HL-60 (cell line): ENCODE results near the gene ZNF492.

Experiments used
- DNase-seq, 2 experiments: peaks; one replicate each; pipeline ENCODE4 v3.0.0-alpha.2; 2010 to 2020; ENCODE audit warnings: low read depth in 1 of 2, low spot score in 1 of 2
- H3K27ac ChIP-seq: fragments of 250-450 bp; sonication (Bioruptor Pico); replicated peaks from 2 replicates; pipeline ENCODE4 v1.5.1; 2020; ENCODE audit warnings: mild to moderate bottlenecking, moderate library complexity
- H3K27me3 ChIP-seq: fragments of 250-450 bp; sonication (Bioruptor Pico); 2 replicates; pipeline ENCODE4 v1.5.1; 2021; ENCODE audit warnings: mild to moderate bottlenecking, moderate library complexity; ENCODE audit not compliant: insufficient read depth, poor library complexity, severe bottlenecking
- H3K4me3 ChIP-seq: replicated peaks from 2 replicates; pipeline ENCODE4 v1.5.1; 2011; ENCODE audit warnings: mild to moderate bottlenecking, control low read depth, low read length; ENCODE audit not compliant: insufficient read depth
- CTCF ChIP-seq: IDR thresholded peaks from one replicate; pipeline ENCODE4 v1.5.1; 2011; ENCODE audit warnings: low read length, control low read depth, inconsistent platforms; ENCODE audit not compliant: insufficient read depth
- GABPA ChIP-seq: IDR thresholded peaks from 2 replicates; pipeline ENCODE4 v1.6.1; 2012; ENCODE audit warnings: low read depth
- POLR2AphosphoS5 ChIP-seq: IDR thresholded peaks from 2 replicates; pipeline ENCODE4 v1.6.1; 2012; ENCODE audit warnings: low read depth
- REST ChIP-seq: IDR thresholded peaks from 2 replicates; pipeline ENCODE4 v1.6.1; 2012; ENCODE audit warnings: low read depth; ENCODE audit not compliant: insufficient replicate concordance
- SPI1 ChIP-seq: IDR thresholded peaks from 2 replicates; pipeline ENCODE4 v1.6.1; 2012; ENCODE audit warnings: low read depth, mild to moderate bottlenecking, borderline replicate concordance

ZNF492 gene

GRCh38 chr19:22617614-22618320 lies 16.4 kb upstream of the ZNF492 start:
- no peak for TF ChIP-seq REST
- TF ChIP-seq POLR2AphosphoS5, result no peak
- Histone ChIP-seq H3K27ac (no peak overlapping the region), H3K4me3 (no peak overlapping the region), H3K27me3 (no peaks in the 10 kb centered on the region)
- DNase-seq, result no peak

GRCh38 chr19:22619371-22619770 lies 14.8 kb upstream of the ZNF492 start:
- no peak overlapping the region for H3K4me3 ChIP-seq
- no peak overlapping the region for H3K27ac ChIP-seq
- TF ChIP-seq REST (no peak), SPI1 (no peak), POLR2AphosphoS5 (no peak), GABPA (no peak), CTCF (no peak)
- H3K27me3 ChIP-seq, result no peaks in the 10 kb centered on the region
- DNase-seq, result no peak

GRCh38 chr19:22619932-22620331 lies 14.2 kb upstream of the ZNF492 start:
- TF ChIP-seq REST (no peak), GABPA (no peak), POLR2AphosphoS5 (no peak), CTCF (no peak), SPI1 (no peak)
- Histone ChIP-seq H3K27me3 (no peaks in the 10 kb centered on the region), H3K4me3 (no peak overlapping the region), H3K27ac (no peak overlapping the region)
- DNase-seq, result no peak
